AG09319 (cell line): ENCODE measurements around the gene GRIN2A.

Source experiments
- DNase-seq: peaks from one replicate; pipeline ENCODE4 v3.0.0-alpha.2; 2010; ENCODE audit warnings: low read depth; ENCODE audit errors: extremely low read depth
- CTCF ChIP-seq: IDR thresholded peaks from 2 replicates; pipeline ENCODE4 v1.5.1; 2011; ENCODE audit warnings: low read depth, mild to moderate bottlenecking, inconsistent platforms, low read length, moderate library complexity

The GRIN2A gene

GRCh38 chr16:10182222-10183053 is at the start of gene GRIN2A:
TSS of gene GRIN2A (minus strand) at chr16:10182428. CDS start at chr16:10180411, 2,017 bp downstream.
- no peak for TF ChIP-seq CTCF
- no peak for DNase-seq

- no peak for TF ChIP-seq CTCF
- DNase-seq, result no peak
Observed at GRCh38 chr16:10231563-10231962, 49.3 kb upstream of the GRIN2A start.

- no peak for DNase-seq
- no peak for TF ChIP-seq CTCF
Observed at GRCh38 chr16:10228779-10229178, 46.6 kb upstream of the GRIN2A start.

GRCh38 chr16:10226987-10227306 is 44.7 kb upstream of the GRIN2A start:
- DNase-seq, result no peak
- TF ChIP-seq CTCF, result no peak

GRCh38 chr16:10226141-10226986 is 44.1 kb upstream of the GRIN2A start:
- no peak for DNase-seq
- TF ChIP-seq CTCF, result no peak

- no peak for DNase-seq
- no peak for TF ChIP-seq CTCF
Observed at GRCh38 chr16:10225653-10226052, 43.4 kb upstream of the GRIN2A start.

GRCh38 chr16:10224850-10225249 is 42.6 kb upstream of the GRIN2A start:
- no peak for DNase-seq
- TF ChIP-seq CTCF, result no peak
